ENCODE data around the gene NPR1. TPM values are rescaled to one million over a fixed set of nuclear protein-coding genes. Genes with fewer than 3 reads are reported as not detected.
"Not testable (repeated sequence)": the region's sequence is repeated elsewhere in the genome, so short reads cannot be mapped to it uniquely, and the experiment has no call there.

The NPR1 gene
- total RNA-seq, 4 donors from 2014 or later = 87.3 to 203 (median 120) TPM

- TF ChIP-seq, protein P1, sequence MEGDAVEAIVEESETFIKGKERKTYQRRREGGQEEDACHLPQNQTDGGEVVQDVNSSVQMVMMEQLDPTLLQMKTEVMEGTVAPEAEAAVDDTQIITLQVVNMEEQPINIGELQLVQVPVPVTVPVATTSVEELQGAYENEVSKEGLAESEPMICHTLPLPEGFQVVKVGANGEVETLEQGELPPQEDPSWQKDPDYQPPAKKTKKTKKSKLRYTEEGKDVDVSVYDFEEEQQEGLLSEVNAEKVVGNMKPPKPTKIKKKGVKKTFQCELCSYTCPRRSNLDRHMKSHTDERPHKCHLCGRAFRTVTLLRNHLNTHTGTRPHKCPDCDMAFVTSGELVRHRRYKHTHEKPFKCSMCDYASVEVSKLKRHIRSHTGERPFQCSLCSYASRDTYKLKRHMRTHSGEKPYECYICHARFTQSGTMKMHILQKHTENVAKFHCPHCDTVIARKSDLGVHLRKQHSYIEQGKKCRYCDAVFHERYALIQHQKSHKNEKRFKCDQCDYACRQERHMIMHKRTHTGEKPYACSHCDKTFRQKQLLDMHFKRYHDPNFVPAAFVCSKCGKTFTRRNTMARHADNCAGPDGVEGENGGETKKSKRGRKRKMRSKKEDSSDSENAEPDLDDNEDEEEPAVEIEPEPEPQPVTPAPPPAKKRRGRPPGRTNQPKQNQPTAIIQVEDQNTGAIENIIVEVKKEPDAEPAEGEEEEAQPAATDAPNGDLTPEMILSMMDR (IDR thresholded peaks at IDR 0.05) = no peak
- no peak for DNase-seq (ENCODE audit: low spot score)
- ATAC-seq (ENCODE audit: low FRiP score) = no peak
These were observed 21.3 kb downstream of the NPR1 start for GRCh38 chr1:153699768-153700167.

DNA sequence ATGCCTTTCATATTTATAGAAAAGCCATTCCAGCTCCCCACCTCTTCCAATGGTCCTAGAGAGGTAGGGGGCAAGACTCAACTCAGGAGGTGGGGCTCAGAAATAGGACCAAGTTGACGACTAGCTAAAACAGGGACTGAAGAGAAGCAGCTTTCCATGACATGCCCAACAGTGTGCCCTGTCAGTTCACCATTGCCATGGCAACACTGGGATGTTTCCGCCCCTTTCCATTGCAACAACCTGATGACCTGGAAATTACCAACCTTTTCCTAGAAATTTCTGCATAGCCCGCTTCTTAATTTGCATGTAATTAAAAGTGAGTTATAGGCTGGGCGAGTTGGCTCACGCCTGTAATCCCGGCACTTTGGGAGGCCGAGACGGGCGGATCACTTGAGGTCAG lies 27.0 kb downstream of the NPR1 start:
- TF ChIP-seq, protein P1 (IDR thresholded peaks at IDR 0.05) = no peak
- DNase-seq (ENCODE audit: low spot score) (no peak), ATAC-seq (ENCODE audit: low FRiP score) (no peak)

GRCh38 chr1:153711026-153711425 lies 32.5 kb downstream of the NPR1 start:
- DNase-seq (ENCODE audit: low spot score) (no peak), ATAC-seq (ENCODE audit: low FRiP score) (no peak)
- TF ChIP-seq, protein P1 (IDR thresholded peaks at IDR 0.05) = no peak

- ATAC-seq (ENCODE audit: low FRiP score); DNase-seq (ENCODE audit: low spot score): not testable (repeated sequence)
These were observed 37.7 kb downstream of the NPR1 start for GRCh38 chr1:153716211-153716610.

DNA sequence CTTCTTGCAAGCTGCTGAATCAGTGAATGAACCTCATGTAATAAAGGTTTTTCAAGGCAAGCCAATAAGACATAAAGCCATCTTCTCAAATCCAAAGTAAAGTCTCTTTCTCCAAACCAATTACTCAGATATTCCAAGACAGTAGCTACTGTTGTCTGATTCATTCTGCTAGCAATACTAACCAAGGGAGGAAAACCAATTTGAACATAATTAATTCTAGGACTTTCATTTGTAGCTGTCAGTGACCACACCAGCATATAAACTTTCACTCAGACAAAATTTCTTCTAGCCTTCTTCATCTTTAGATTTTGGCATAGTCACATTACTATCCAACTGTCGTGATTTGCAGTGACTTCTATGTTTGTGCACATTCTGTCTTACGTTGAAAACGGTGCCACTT lies 38.8 kb downstream of the NPR1 start:
- TF ChIP-seq, protein P1 (IDR thresholded peaks at IDR 0.05) = no peak
- ATAC-seq (ENCODE audit: low FRiP score) (no peak), DNase-seq (ENCODE audit: low spot score) (no peak)

- DNase-seq (ENCODE audit: low spot score) = no peak
- TF ChIP-seq, protein P1 (IDR thresholded peaks at IDR 0.05) = no peak
- ATAC-seq (ENCODE audit: low FRiP score) = no peak
These were observed 45.2 kb downstream of the NPR1 start for GRCh38 chr1:153723687-153724086.

DNA sequence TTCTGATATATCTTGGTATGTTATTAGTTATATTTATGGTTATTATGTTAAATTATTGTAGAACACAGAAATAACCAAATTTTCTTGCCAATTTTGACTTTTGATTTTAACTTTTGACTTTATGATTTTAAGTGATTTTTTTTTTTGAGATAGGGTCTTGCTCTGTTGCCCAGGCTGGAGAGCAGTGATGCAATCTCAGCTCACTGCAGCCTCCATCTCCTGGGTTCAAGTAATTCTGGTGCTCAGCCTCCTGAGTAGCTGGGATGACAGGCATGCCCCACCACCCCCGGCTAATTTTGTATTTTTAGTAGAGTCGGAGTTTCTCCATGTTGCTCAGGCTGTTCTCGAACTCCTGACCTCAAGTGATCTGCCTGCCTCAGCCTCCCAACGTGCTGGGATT lies 46.1 kb downstream of the NPR1 start:
- not testable (repeated sequence) for DNase-seq (ENCODE audit: low spot score); ATAC-seq (ENCODE audit: low FRiP score)

DNA sequence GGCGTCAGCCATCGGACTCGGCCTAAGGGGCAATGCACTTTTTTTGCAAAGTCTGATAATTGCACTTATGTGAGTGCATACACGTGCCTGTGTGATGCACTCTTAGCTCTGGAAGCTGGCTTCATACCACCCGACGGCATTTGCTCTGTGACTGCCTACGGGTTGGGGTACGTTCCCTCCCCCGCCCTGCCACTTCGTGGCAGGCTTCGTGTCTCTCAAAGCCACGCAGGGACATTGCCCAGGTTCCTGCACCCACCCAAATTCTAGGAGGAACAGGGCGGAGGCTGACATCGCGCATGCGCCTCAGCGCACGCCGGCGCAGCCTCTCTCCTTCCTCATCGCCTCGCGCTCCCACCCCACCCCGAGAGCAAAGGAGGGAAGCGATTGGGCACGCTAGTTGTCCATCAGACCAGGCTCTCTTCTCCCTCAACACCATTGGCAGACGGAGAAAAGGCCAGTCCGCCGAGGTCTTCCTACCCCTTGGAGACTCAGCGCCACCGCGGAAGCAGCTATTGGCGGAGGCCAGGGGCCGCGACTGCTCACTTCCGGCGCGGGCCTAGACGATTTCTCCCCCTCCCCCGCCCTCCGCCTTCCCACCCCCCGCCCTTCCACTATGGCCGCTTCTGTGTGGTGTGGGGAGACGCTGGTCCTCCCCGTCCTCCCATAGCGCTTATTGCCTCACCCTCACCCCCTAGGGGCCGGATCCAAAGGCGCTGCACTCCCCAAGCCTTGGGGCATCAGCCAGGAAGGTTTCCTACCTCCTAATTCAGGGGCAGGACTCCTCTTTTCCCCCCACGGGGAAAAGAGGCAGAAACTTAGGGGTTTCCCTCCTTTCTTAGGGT lies 49.2 kb downstream of the NPR1 start, which contains the start of gene INTS3:
INTS3 (plus strand) TSS at position 588 of the 842 bp plus-strand sequence. CDS start 585 bp downstream, outside the sequence.
- TF ChIP-seq, protein P1 (IDR thresholded peaks at IDR 0.05) = no peak
- DNase-seq (ENCODE audit: low spot score) = peak; percentile 94
- peak; percentile 100 for ATAC-seq (ENCODE audit: low FRiP score)

Measured in omental fat pad (tissue), 4 donors.